K562 (cell line): ENCODE measurements around the gene GSK3B. TPM values are rescaled to one million over a fixed set of nuclear protein-coding genes. Genes with fewer than 3 reads are reported as not detected.

Experiments
- ARID1B ChIP-seq: fragments of 450-650 bp; IDR thresholded peaks from 2 replicates; pipeline ENCODE4 v1.6.1; 2016; ENCODE audit warnings: antibody characterized with exemption, mild to moderate bottlenecking, inconsistent platforms
- ARID2 ChIP-seq: fragments of 450-650 bp; IDR thresholded peaks from 2 replicates; pipeline ENCODE4 v1.6.1; 2017; ENCODE audit warnings: antibody characterized with exemption, mild to moderate bottlenecking
- CHCHD3 ChIP-seq: fragments of 250-450 bp; sonication (Bioruptor Pico); IDR thresholded peaks from 2 replicates; pipeline ENCODE4 v2.1.2; 2022; ENCODE audit warnings: mild to moderate bottlenecking
- COPS2 ChIP-seq: fragments of 450-650 bp; conservative IDR thresholded peaks from 2 replicates; pipeline ENCODE4 v1.6.1; 2016; ENCODE audit warnings: mild to moderate bottlenecking, moderate library complexity
- FOXM1 ChIP-seq, 2 experiments: fragments of 450-650 bp in 1 of 2; sonication (generic) in 1 of 2; formaldehyde crosslinking in 1 of 2; IDR thresholded peaks; 2 replicates each; pipeline versions ENCODE4 v1.6.1 to v1.9.0; 2017 to 2022; ENCODE audit warnings: low read depth in 2 of 2, mild to moderate bottlenecking in 2 of 2, missing genetic modification reagents in 1 of 2, moderate library complexity in 1 of 2
- MAFK ChIP-seq: IDR thresholded peaks from 2 replicates; pipeline ENCODE4 v1.6.1; 2011; ENCODE audit warnings: low read length, improper control_type of control experiment
- MAZ ChIP-seq, 2 experiments: fragments of 450-650 bp in 1 of 2; sonication (generic) in 1 of 2; formaldehyde crosslinking; IDR thresholded peaks in 1 of 2; conservative IDR thresholded peaks in 1 of 2; 2 replicates each; pipeline versions ENCODE4 v1.4.0 to v1.5.0; 2020; ENCODE audit warnings: mild to moderate bottlenecking in 1 of 2, missing genetic modification reagents in 1 of 2
- MTA3 ChIP-seq: fragments of 450-650 bp; formaldehyde crosslinking; IDR thresholded peaks from 2 replicates; pipeline ENCODE4 v1.6.1; 2017; ENCODE audit warnings: mild to moderate bottlenecking, borderline replicate concordance
- MYNN ChIP-seq, 2 experiments: sonication (generic); formaldehyde crosslinking in 1 of 2; IDR thresholded peaks; 2 replicates each; pipeline versions ENCODE4 v1.5.0 to v1.6.1; 2016 to 2020; ENCODE audit warnings: antibody characterized with exemption in 1 of 2, missing genetic modification reagents in 1 of 2
- NBN ChIP-seq: fragments of 450-650 bp; IDR thresholded peaks from 2 replicates; pipeline ENCODE4 v1.6.1; 2016; ENCODE audit warnings: low read depth, mild to moderate bottlenecking
- NR2C1 ChIP-seq, 2 experiments: fragments of 450-650 bp; IDR thresholded peaks; 2 replicates each; pipeline ENCODE4 v1.6.1; 2017; ENCODE audit warnings: mild to moderate bottlenecking in 2 of 2, antibody characterized with exemption in 1 of 2, inconsistent platforms in 1 of 2, missing compliant biosample characterization in 1 of 2, missing genetic modification characterization in 1 of 2
- RNF2 ChIP-seq: sonication (generic); IDR thresholded peaks from 2 replicates; pipeline ENCODE4 v1.6.1; 2016
- SMAD4 ChIP-seq: fragments of 250-450 bp; sonication (Bioruptor Pico); conservative IDR thresholded peaks from 2 replicates; pipeline ENCODE4 v1.8.0; 2021; ENCODE audit warnings: inconsistent platforms, mild to moderate bottlenecking, moderate library complexity
- SMARCA4 ChIP-seq: fragments of 450-650 bp; IDR thresholded peaks from 2 replicates; pipeline ENCODE4 v1.6.1; 2016
- ZHX1 ChIP-seq: fragments of 150-350 bp; conservative IDR thresholded peaks from 2 replicates; pipeline ENCODE4 v1.6.1; 2014; ENCODE audit warnings: low read length
- ZNF146 ChIP-seq: IDR thresholded peaks from one replicate; pipeline ENCODE4 v1.6.1; 2018; ENCODE audit warnings: missing compliant biosample characterization; ENCODE audit not compliant: unreplicated experiment
- ZNF316 ChIP-seq: fragments of 450-650 bp; IDR thresholded peaks from 2 replicates; pipeline ENCODE4 v1.6.1; 2016
- ZNF75A ChIP-seq: fragments of 450-650 bp; formaldehyde crosslinking; IDR thresholded peaks from 2 replicates; pipeline ENCODE4 v1.4.0; 2020; ENCODE audit warnings: mild to moderate bottlenecking
- ZNF766 ChIP-seq: fragments of 200-800 bp; sonication (Bioruptor generic); conservative IDR thresholded peaks from 2 replicates; pipeline ENCODE4 v1.6.1; 2016; ENCODE audit warnings: missing genetic modification characterization, missing compliant biosample characterization
- ZSCAN29 ChIP-seq: fragments of 450-650 bp; IDR thresholded peaks from 2 replicates; pipeline ENCODE4 v1.6.1; 2017
- polyA plus RNA-seq, 8 experiments: library from polyadenylated mRNA; depleted of rRNA in 4 of 8; stranded (reverse) in 5 of 8; unstranded in 3 of 8; fragments of >200 nt; fragmentation: Nextera tagmentation in 2 of 8; fragmentation: Illumina TruSeq in 1 of 8; extraction: Ambion mirVana in 2 of 8; extraction: Trizol in 1 of 8; gene quantifications; 2 replicates each; pipeline versions ENCODE4 v1.2.1 to v1.2.3, GENCODE V29; 2011 to 2014; ENCODE audit warnings: inconsistent platforms in 1 of 8, missing spikeins in 1 of 8
- total RNA-seq, 7 experiments: library from RNA; depleted of rRNA in 6 of 7; stranded (reverse); fragments of >200 nt in 6 of 7; fragmentation: Illumina TruSeq in 2 of 7; extraction: Trizol in 2 of 7; gene quantifications; 2 replicates each; pipeline versions ENCODE4 v1.2.1 to v1.2.3, GENCODE V29; 2011 to 2021; ENCODE audit warnings: low replicate concordance in 1 of 7
- TF ChIP-seq, protein P1 (sequence below): fragments of 450-650 bp; IDR thresholded peaks from 2 replicates; pipeline ENCODE4 v1.6.1; 2016
- TF ChIP-seq, protein P2 (sequence below): sonication (generic); formaldehyde crosslinking; IDR thresholded peaks from 2 replicates; pipeline ENCODE4 v1.4.0; 2020; ENCODE audit warnings: mild to moderate bottlenecking, missing genetic modification reagents
- TF ChIP-seq, protein P3 (sequence below): fragments of 250-450 bp; sonication (Bioruptor Pico); IDR thresholded peaks from 2 replicates; pipeline ENCODE4 v1.5.0; 2020; ENCODE audit warnings: mild to moderate bottlenecking

The GSK3B gene
- total and polyA plus RNA-seq, 9 of the 15 experiments (the other 6 are each of a cell fraction or from before 2014, with no cell fraction given) = 4.7 to 25.0 (median 18.7) TPM

DNA sequence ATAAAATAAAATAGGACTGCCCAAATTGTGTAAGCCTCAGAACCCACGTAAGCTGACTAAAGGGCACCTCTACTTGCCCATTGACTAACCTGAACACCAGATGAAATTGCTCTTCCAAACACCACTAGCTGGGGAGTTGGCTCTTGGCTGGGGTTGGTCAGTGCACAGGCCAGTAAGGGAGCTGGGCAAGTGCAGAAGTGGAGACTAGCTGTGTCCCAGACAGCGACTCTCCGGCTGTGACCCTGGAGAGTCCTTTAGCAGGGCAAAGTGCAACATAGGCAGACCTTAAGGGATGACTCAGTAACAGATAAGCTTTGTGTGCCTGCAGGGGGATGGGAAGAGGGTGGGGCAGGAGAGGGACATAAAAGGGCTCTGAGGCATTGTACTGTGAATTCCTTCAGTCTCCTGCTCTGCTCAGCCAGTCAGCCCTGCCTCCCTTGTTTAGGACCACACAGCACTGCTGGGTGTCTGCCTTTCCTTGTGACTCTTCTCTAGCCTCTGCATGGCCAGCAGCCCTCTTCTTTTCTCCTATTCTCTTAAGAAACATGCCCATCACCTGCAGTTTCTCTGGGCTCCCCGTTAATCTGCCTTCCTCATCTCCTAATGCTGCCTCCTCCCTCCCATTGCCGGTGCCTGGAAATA lies 299.2 kb downstream of the GSK3B start (continued):
- peak; percentile 92 for TF ChIP-seq SMAD4 (CRISPR knock-in tag)
- TF ChIP-seq MYNN (IDR thresholded peaks at IDR 0.05) = peak; percentile 24; the same call in 1 of the 2 replicates
- no peak for TF ChIP-seq MYNN (CRISPR knock-in tag; IDR thresholded peaks at IDR 0.05)
- TF ChIP-seq RNF2 = peak; percentile 85
- TF ChIP-seq, protein P1, sequence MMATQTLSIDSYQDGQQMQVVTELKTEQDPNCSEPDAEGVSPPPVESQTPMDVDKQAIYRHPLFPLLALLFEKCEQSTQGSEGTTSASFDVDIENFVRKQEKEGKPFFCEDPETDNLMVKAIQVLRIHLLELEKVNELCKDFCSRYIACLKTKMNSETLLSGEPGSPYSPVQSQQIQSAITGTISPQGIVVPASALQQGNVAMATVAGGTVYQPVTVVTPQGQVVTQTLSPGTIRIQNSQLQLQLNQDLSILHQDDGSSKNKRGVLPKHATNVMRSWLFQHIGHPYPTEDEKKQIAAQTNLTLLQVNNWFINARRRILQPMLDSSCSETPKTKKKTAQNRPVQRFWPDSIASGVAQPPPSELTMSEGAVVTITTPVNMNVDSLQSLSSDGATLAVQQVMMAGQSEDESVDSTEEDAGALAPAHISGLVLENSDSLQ = no peak
- no peak for TF ChIP-seq ZSCAN29
- TF ChIP-seq MTA3 = peak; percentile 70; the same call in 1 of the 2 replicates
- peak; percentile 90 for TF ChIP-seq SMARCA4
- TF ChIP-seq, protein P2, sequence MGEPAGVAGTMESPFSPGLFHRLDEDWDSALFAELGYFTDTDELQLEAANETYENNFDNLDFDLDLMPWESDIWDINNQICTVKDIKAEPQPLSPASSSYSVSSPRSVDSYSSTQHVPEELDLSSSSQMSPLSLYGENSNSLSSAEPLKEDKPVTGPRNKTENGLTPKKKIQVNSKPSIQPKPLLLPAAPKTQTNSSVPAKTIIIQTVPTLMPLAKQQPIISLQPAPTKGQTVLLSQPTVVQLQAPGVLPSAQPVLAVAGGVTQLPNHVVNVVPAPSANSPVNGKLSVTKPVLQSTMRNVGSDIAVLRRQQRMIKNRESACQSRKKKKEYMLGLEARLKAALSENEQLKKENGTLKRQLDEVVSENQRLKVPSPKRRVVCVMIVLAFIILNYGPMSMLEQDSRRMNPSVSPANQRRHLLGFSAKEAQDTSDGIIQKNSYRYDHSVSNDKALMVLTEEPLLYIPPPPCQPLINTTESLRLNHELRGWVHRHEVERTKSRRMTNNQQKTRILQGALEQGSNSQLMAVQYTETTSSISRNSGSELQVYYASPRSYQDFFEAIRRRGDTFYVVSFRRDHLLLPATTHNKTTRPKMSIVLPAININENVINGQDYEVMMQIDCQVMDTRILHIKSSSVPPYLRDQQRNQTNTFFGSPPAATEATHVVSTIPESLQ (CRISPR knock-in tag) = no peak
- TF ChIP-seq ARID1B = peak; percentile 85
- TF ChIP-seq ZNF75A (CRISPR knock-in tag) = no peak
- no peak for TF ChIP-seq ZHX1
- peak; percentile 48 to 87 for TF ChIP-seq MAZ (CRISPR knock-in tag; conservative IDR thresholded peaks at IDR 0.05 in 1 of 2, IDR thresholded peaks at IDR 0.05 in 1 of 2)
- peak; percentile 62; the same call in 1 of the 2 replicates for TF ChIP-seq NBN
- TF ChIP-seq, protein P3, sequence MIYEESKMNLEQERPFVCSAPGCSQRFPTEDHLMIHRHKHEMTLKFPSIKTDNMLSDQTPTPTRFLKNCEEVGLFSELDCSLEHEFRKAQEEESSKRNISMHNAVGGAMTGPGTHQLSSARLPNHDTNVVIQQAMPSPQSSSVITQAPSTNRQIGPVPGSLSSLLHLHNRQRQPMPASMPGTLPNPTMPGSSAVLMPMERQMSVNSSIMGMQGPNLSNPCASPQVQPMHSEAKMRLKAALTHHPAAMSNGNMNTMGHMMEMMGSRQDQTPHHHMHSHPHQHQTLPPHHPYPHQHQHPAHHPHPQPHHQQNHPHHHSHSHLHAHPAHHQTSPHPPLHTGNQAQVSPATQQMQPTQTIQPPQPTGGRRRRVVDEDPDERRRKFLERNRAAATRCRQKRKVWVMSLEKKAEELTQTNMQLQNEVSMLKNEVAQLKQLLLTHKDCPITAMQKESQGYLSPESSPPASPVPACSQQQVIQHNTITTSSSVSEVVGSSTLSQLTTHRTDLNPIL (CRISPR knock-in tag) = no peak
- TF ChIP-seq ZNF766 (CRISPR knock-in tag) = peak; percentile 36; the same call in 1 of the 2 replicates
- no peak for TF ChIP-seq CHCHD3 (CRISPR knock-in tag)
- no peak for TF ChIP-seq ARID2
- no peak for TF ChIP-seq FOXM1 (IDR thresholded peaks at IDR 0.05; ENCODE audit: low read depth)
- TF ChIP-seq FOXM1 (CRISPR knock-in tag; IDR thresholded peaks at IDR 0.05; ENCODE audit: low read depth) = no peak
- TF ChIP-seq MAFK = peak; percentile 76
- peak; percentile 87 for TF ChIP-seq ZNF316
- TF ChIP-seq ZNF146 (CRISPR knock-in tag) = no peak
- peak; percentile 92 for TF ChIP-seq NR2C1 (IDR thresholded peaks at IDR 0.05)
- peak; percentile 96 for TF ChIP-seq NR2C1 (tag; IDR thresholded peaks at IDR 0.05)
- TF ChIP-seq COPS2 = no peak
